SK-N-SH treated with all-trans-retinoic acid at 6 μM for 48 hours (cell line): ENCODE data around the gene MYH13.

ENCODE experiments used
- ATAC-seq: fragments of 200-7000 bp; cut with Tn5 transposase; 3 replicates; pipeline ENCODE4 v1.9.1; 2020; ENCODE audit warnings: mild to moderate bottlenecking, moderate library complexity
- ARNTL ChIP-seq: fragments of 450-650 bp; formaldehyde crosslinking; IDR thresholded peaks from 2 replicates; pipeline ENCODE4 v1.5.0; 2020; ENCODE audit warnings: low read depth, mild to moderate bottlenecking, moderate library complexity, borderline replicate concordance
- BACH2 ChIP-seq: fragments of 250-450 bp; sonication (Bioruptor Pico); IDR thresholded peaks from 2 replicates; pipeline ENCODE4 v1.9.0; 2021; ENCODE audit warnings: mild to moderate bottlenecking, borderline replicate concordance
- CREB5 ChIP-seq: fragments of 250-450 bp; sonication (Bioruptor Pico); IDR thresholded peaks from 2 replicates; pipeline ENCODE4 v1.5.1; 2020; ENCODE audit warnings: low read depth, mild to moderate bottlenecking, moderate library complexity
- CSRNP3 ChIP-seq: fragments of 250-450 bp; sonication (Bioruptor Pico); IDR thresholded peaks from 2 replicates; pipeline ENCODE4 v1.5.1; 2021; ENCODE audit warnings: mild to moderate bottlenecking, moderate library complexity
- ESRRG ChIP-seq: fragments of 250-450 bp; sonication (Bioruptor Pico); IDR thresholded peaks from 2 replicates; pipeline ENCODE4 v1.6.1; 2021; ENCODE audit warnings: mild to moderate bottlenecking
- GLIS3 ChIP-seq: fragments of 250-450 bp; sonication (Bioruptor Pico); IDR thresholded peaks from 2 replicates; pipeline ENCODE4 v1.5.0; 2020; ENCODE audit warnings: mild to moderate bottlenecking, moderate library complexity
- ISL1 ChIP-seq: fragments of 250-450 bp; sonication (Bioruptor Pico); IDR thresholded peaks from 2 replicates; pipeline ENCODE4 v2.1.2; 2022; ENCODE audit warnings: mild to moderate bottlenecking, moderate library complexity
- PATZ1 ChIP-seq: fragments of 250-450 bp; sonication (Bioruptor Pico); IDR thresholded peaks from 2 replicates; pipeline ENCODE4 v1.8.0; 2020; ENCODE audit warnings: mild to moderate bottlenecking, moderate library complexity, borderline replicate concordance
- POU6F1 ChIP-seq: fragments of 250-450 bp; sonication (Bioruptor Pico); IDR thresholded peaks from 2 replicates; pipeline ENCODE4 v1.8.0; 2021; ENCODE audit warnings: low read depth, mild to moderate bottlenecking, moderate library complexity, borderline replicate concordance
- PPARA ChIP-seq: fragments of 250-450 bp; sonication (Bioruptor Pico); IDR thresholded peaks from 2 replicates; pipeline ENCODE4 v1.5.0; 2020; ENCODE audit warnings: mild to moderate bottlenecking, borderline replicate concordance
- RARB ChIP-seq: fragments of 250-450 bp; sonication (Bioruptor Pico); IDR thresholded peaks from 2 replicates; pipeline ENCODE4 v1.8.0; 2021; ENCODE audit warnings: mild to moderate bottlenecking, moderate library complexity
- SNAI2 ChIP-seq: fragments of 250-450 bp; sonication (Bioruptor Pico); IDR thresholded peaks from 2 replicates; pipeline ENCODE4 v1.5.0; 2020; ENCODE audit warnings: mild to moderate bottlenecking, moderate library complexity
- TCF4 ChIP-seq: fragments of 250-450 bp; sonication (Bioruptor Pico); IDR thresholded peaks from 2 replicates; pipeline ENCODE4 v1.8.0; 2021; ENCODE audit warnings: mild to moderate bottlenecking, moderate library complexity, borderline replicate concordance
- TOX ChIP-seq: fragments of 250-450 bp; sonication (Bioruptor Pico); IDR thresholded peaks from 2 replicates; pipeline ENCODE4 v1.8.0; 2021; ENCODE audit warnings: mild to moderate bottlenecking, moderate library complexity, borderline replicate concordance
- TSHZ2 ChIP-seq: fragments of 250-450 bp; sonication (Bioruptor Pico); IDR thresholded peaks from 2 replicates; pipeline ENCODE4 v1.5.0; 2020; ENCODE audit warnings: mild to moderate bottlenecking, moderate library complexity
- ZC3H10 ChIP-seq: fragments of 250-450 bp; sonication (Bioruptor Pico); IDR thresholded peaks from 2 replicates; pipeline ENCODE4 v1.5.1; 2021; ENCODE audit warnings: mild to moderate bottlenecking, moderate library complexity
- ZFP3 ChIP-seq: fragments of 250-450 bp; sonication (Bioruptor Pico); IDR thresholded peaks from 2 replicates; pipeline ENCODE4 v1.5.0; 2020; ENCODE audit warnings: mild to moderate bottlenecking, moderate library complexity
- ZNF565 ChIP-seq: fragments of 450-650 bp; formaldehyde crosslinking; conservative IDR thresholded peaks from 2 replicates; pipeline ENCODE4 v1.5.0; 2020; ENCODE audit warnings: low read depth, mild to moderate bottlenecking, moderate library complexity
- ZNF70 ChIP-seq: fragments of 450-650 bp; formaldehyde crosslinking; IDR thresholded peaks from 2 replicates; pipeline ENCODE4 v1.5.0; 2020; ENCODE audit warnings: mild to moderate bottlenecking, moderate library complexity
- ZNF8 ChIP-seq: fragments of 450-650 bp; formaldehyde crosslinking; IDR thresholded peaks from 2 replicates; pipeline ENCODE4 v1.5.0; 2020; ENCODE audit warnings: mild to moderate bottlenecking, moderate library complexity

The MYH13 gene

DNA sequence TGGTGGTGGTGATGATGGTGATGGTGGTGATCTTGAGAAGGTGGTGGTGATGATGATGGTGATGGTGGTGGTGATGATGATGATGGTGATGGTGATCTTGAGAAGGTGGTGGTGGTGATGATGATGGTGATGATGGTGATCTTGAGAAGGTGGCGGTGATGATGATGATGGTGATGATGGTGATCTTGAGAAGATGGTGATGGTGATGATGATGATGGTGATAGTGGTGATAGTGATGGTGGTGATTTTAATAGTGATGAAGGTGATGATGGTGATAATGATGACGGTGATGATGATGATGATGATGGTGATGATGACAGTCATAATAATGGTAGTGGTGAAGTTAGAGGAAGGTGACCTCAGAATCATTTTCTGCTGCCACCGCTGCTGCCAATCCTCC lies 75.1 kb downstream of the MYH13 start:
- TF ChIP-seq RARB (CRISPR knock-in tag) (no peak), ARNTL (CRISPR knock-in tag) (no peak)
- no peak for ATAC-seq

DNA sequence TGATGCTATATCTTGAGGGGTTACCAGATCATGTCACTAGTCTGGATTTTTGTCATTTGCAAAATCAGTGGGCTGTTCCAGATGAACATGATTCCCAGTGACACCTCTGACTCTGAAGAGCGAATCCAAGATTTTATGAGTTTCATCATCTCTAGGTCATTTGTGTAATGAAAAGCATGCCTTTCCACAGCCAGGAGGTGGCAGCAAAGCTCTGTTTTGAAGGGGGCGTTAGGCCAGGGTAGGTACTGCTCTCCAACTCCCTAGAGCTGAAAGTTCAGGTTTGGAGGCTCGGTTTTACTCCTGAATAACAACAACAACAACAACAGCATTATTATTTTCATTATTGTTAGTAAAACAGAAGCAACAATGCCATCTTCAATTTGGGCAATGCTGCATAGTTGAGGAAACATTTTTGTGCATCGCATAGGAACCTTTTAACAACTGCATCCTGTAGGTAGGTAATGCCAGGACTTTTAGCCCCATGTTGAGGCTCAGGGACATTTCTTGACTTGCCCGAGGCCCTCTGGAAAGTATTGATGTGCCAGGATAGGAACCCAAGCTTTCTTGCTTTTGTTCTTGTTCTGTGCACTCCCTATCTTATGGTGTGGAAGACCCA lies 77.0 kb downstream of the MYH13 start:
- TF ChIP-seq CREB5 (CRISPR knock-in tag) (no peak), PPARA (no peak), ARNTL (CRISPR knock-in tag) (no peak), BACH2 (CRISPR knock-in tag) (no peak), GLIS3 (no peak), ISL1 (CRISPR knock-in tag) (no peak), ZC3H10 (CRISPR knock-in tag) (no peak), ESRRG (CRISPR knock-in tag) (no peak), TOX (CRISPR knock-in tag) (no peak), POU6F1 (no peak), PATZ1 (CRISPR knock-in tag) (no peak), CSRNP3 (CRISPR knock-in tag) (no peak), ZFP3 (no peak), ZNF70 (CRISPR knock-in tag) (no peak), ZNF8 (no peak), ZNF565 (CRISPR knock-in tag) (no peak), SNAI2 (CRISPR knock-in tag) (no peak), TCF4 (CRISPR knock-in tag) (no peak)
- peak; percentile 85 for ATAC-seq

DNA sequence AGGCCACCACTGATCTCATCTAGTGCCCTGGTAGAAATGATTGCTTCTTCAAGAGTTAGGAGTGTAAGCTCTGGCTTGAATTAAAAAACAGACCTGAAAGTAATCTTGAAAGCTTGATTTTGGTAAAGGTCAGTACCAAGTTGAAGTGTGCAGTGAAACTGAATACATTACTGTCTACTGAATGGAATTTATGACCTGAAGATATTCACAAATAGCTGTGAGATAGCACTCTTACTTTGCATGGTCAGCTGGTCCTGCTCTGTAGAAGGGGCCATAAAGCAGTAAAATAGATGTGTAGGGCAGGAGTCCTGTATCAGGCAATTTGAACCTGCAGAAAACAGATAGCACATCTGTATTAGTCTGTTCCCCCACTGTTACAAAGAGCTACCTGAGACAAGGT lies 78.6 kb downstream of the MYH13 start:
- no peak for ATAC-seq
- no peak for TF ChIP-seq TCF4 (CRISPR knock-in tag)
- TF ChIP-seq ARNTL (CRISPR knock-in tag), result no peak
- TF ChIP-seq TSHZ2 (CRISPR knock-in tag), result no peak
- TF ChIP-seq, all 23 proteins: peak for 0
